Measurements from ENCODE around the gene MAP7D2. TPM values are rescaled to one million over a fixed set of nuclear protein-coding genes. Genes with fewer than 3 reads are reported as not detected.
A peak's percentile ranks its signal among the peaks of the same experiment; 100 is the strongest.

MAP7D2 gene
- polyA plus RNA-seq, 1 donor from 2014 or later: 0.23 TPM

DNA sequence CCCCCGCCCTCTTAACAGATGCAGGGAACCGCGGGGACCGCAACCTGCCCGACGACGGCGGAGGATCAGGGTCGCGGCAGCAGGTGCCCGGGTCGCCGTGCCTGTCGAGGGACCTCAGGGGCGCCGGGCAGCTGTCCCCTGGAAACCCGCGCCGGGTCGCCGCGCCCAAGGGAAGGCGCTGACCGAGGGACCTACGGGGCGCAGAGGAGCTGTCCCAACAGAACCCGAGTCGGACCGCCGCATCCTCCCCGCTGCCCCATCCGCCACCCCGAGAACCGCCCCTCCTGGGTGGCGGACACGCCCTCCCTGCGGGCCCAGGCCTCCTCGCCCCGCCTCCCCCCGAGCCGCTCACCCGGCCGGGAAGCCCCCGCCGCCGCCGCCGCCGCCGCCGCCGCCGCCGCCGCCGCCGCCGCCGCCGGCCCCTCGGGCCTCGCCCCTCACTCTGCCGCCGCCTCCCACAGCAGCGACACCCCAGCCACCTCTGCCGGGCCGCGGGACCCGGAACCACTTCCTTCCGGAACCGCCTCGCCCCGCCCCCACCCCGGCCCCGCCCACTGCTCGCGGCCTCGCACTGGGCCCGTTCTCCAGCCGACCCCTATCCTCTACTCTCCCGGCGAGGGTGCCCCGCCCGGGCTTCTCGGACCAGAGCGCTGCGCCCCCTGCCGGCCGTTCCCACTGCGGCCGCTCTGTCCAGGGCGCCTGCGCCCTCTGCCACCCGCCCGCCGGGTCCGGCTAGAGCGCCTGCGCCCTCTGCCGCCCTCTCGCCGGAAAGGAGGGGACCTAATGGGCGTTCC lies 126.0 kb downstream of the MAP7D2 start, which contains the start of gene BCLAF3:
Gene BCLAF3 (minus strand): TSS at position 506 of the 794 bp plus-strand sequence. CDS start 20,797 bp downstream, outside the sequence.
- peaks cover 2% of the 10 kb centered on the region for H3K36me3 Mint-ChIP-seq
- no peaks in the 10 kb centered on the region for H3K27me3 Mint-ChIP-seq
- peaks cover 8 to 19% (median 17%) of the 10 kb centered on the region in 3 donors for H3K4me1 Mint-ChIP-seq
- H3K4me3 Mint-ChIP-seq: peak within 1 kb of the TSS; percentile 82 to 95 (median 88)
- no peaks in the 10 kb centered on the region for H3K9me3 Mint-ChIP-seq
- H3K27ac Mint-ChIP-seq: peak within 1 kb of the TSS; percentile 74 to 95 (median 92)

DNA sequence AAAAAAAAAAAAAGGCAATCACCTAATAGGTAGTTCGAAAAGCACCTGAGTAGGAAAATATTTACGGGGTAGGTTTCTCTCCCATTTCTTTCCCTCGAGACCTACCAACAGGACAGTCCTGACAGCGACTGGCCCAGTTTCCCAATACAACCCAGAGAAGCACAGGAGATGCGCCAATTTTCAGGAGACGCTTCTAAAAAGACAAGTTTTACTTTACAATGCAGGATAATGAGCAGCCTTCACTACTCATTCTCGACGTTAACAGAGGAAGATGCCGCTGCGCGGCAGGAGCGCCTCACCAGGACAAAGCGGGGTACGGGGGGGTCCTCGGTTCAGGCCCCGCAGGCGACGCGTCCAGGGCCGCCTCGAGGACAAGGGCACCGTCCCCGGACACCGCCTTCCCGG lies 126.6 kb downstream of the MAP7D2 start:
- Mint-ChIP-seq H3K4me1 (peaks cover 8 to 19% (median 17%) of the 10 kb centered on the region in 3 donors), H3K36me3 (peaks cover 2% of the 10 kb centered on the region), H3K4me3 (peak overlapping the region; percentile 82 to 95 (median 87)), H3K9me3 (no peaks in the 10 kb centered on the region), H3K27me3 (no peaks in the 10 kb centered on the region), H3K27ac (peak overlapping the region; percentile 74 to 87 (median 81))

DNA sequence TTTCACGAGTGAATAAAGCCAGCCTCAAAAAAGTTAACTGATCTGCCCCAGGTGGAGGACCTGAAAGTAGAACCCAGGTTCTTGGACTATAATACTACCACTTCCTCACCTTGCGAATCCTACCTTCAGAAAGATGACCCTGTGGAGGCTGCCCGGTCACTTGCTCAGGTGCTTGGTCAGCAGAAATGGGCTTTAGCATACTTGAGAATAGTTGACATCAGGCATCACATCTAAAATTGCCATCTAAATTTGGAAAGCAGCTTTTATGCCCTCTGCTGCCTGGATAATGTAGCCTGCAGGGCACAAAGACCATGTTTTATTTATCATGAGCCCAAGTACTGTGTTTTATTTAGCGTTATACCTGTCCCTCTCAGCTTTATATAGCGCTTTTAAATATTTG lies 128.9 kb downstream of the MAP7D2 start:
- Mint-ChIP-seq H3K27ac (no peak overlapping the region), H3K4me1 (peaks cover 7 to 15% (median 12%) of the 10 kb centered on the region in 3 donors), H3K27me3 (no peaks in the 10 kb centered on the region), H3K4me3 (no peak overlapping the region), H3K9me3 (no peaks in the 10 kb centered on the region), H3K36me3 (peaks cover 2% of the 10 kb centered on the region)

DNA sequence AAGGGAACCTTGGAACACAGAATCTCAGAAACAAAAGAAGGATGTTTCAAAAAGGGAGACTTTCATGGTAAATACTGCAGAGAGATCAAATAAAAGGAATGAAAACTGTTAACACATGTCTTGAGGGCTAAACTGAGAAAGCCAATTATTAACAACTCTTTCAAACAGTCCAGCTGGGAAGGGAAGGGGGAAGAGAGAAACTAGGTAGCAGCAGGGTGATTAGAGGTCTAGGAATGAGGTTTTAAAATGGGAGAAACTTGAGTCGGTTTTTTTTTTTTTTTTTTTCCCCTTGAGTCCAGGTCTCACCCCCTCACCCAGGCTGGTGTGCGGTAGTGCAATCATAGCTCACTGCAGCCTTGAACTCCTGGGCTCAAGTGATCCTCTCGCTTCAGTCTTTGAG lies 130.2 kb downstream of the MAP7D2 start:
- peaks cover 3 to 16% (median 8%) of the 10 kb centered on the region in 3 donors for H3K4me1 Mint-ChIP-seq
- no peaks in the 10 kb centered on the region for H3K27me3 Mint-ChIP-seq
- peak overlapping the region in 1 of 4 donors; percentile 48 for H3K4me3 Mint-ChIP-seq
- peak overlapping the region in 1 of 3 donors; percentile 68 for H3K27ac Mint-ChIP-seq
- no peaks in the 10 kb centered on the region for H3K9me3 Mint-ChIP-seq
- peaks cover 2% of the 10 kb centered on the region for H3K36me3 Mint-ChIP-seq

DNA sequence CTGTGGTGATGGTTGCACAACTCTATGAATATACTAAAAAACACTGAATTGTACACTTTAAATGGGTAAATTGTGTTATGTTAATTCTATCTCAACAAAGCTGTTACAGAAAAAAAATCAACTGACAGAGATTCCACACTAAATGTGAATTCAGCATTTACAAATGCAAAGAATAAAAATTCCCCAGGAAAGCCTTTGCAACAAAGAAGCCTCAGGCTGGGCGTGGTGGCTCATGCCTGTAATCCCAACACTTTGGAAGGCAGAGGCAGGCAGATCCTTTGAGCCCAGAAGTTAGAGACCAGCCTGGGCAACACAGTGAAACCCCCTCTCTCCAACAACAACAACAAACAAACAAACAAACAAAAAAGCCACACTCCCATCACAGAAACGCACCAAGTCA lies 134.8 kb downstream of the MAP7D2 start:
- H3K4me1 Mint-ChIP-seq: peaks cover 5 to 16% (median 6%) of the 10 kb centered on the region in 3 donors
- no peak overlapping the region for H3K27ac Mint-ChIP-seq
- H3K4me3 Mint-ChIP-seq: no peak overlapping the region
- H3K9me3 Mint-ChIP-seq: peaks cover 3 to 5% (median 3%) of the 10 kb centered on the region in 3 donors
- no peaks in the 10 kb centered on the region for H3K27me3 Mint-ChIP-seq
- peaks cover 2% of the 10 kb centered on the region for H3K36me3 Mint-ChIP-seq

DNA sequence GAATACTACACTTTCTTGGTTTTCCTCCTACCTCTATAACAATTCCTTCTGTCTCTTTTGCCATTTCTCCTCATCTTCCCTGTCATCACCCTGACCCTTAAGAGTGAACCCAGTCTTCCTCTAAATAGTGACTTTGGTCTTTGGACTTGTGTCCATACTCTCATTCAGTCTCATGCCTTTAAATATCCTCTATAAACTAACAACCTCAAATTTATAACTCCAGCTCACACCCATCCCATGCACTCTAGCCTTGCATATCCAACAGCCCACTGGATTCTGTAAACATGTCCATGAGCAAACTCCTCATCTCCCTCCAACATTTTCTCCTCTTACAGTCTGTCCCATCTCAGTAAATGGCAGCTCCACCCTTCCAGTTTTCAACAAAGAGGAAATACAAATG lies 140.9 kb downstream of the MAP7D2 start:
- H3K4me3 Mint-ChIP-seq: peak overlapping the region in 1 of 4 donors; percentile 33
- peaks cover 5% of the 10 kb centered on the region for H3K36me3 Mint-ChIP-seq
- H3K4me1 Mint-ChIP-seq: peaks cover 5 to 13% (median 9%) of the 10 kb centered on the region in 3 donors
- H3K9me3 Mint-ChIP-seq: peaks cover 3 to 5% (median 3%) of the 10 kb centered on the region in 3 donors
- no peak overlapping the region for H3K27ac Mint-ChIP-seq
- H3K27me3 Mint-ChIP-seq: no peaks in the 10 kb centered on the region

DNA sequence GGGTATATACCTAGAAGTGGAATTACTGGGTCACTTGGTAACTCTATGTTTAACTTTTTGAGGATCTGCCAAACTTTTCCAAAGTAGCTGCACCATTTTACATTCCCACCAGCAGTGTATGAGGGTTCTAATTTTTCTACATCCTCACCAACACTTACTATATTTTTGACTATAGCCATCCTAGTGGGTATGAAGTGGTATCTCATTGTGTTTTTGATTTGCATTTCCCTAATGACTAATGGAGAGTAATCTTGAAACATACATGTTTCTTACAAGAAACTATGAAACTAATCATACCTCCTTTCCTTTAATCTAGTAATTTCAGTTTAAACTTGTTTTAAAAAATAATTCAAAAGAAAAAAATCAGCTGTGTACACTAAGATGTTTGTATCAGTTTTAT lies 143.7 kb downstream of the MAP7D2 start:
- Mint-ChIP-seq H3K36me3 (peaks cover 8% of the 10 kb centered on the region), H3K27me3 (no peaks in the 10 kb centered on the region), H3K27ac (peak overlapping the region in 1 of 3 donors; percentile 81), H3K9me3 (peaks cover 0 to 3% (median 2%) of the 10 kb centered on the region in 3 donors), H3K4me1 (peaks cover 5 to 9% (median 6%) of the 10 kb centered on the region in 3 donors), H3K4me3 (no peak overlapping the region)

DNA sequence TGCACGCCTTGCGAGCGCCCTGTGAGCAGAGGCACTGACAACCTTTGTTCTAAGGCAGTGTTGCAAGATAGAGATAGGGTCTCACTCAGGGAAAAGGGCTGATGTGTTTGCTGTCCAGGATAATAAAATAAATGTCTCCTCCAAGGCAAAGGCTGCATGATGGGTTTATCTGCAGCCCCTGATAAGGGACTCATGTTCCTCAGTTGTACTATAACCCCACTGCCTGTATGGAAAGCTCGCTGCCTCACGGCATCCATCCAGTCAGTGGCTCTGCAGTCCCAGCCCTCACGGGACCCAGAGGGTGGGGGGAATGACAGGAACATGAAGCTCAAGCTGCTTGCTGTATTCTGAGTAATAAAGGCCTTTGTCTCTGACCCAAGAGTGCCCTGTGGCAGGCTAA lies 148.4 kb downstream of the MAP7D2 start:
- Mint-ChIP-seq H3K4me3 (no peak overlapping the region), H3K4me1 (peaks cover 0 to 1% (median 1%) of the 10 kb centered on the region in 3 donors), H3K27ac (no peak overlapping the region), H3K27me3 (no peaks in the 10 kb centered on the region), H3K36me3 (peaks cover 3% of the 10 kb centered on the region), H3K9me3 (no peaks in the 10 kb centered on the region)

DNA sequence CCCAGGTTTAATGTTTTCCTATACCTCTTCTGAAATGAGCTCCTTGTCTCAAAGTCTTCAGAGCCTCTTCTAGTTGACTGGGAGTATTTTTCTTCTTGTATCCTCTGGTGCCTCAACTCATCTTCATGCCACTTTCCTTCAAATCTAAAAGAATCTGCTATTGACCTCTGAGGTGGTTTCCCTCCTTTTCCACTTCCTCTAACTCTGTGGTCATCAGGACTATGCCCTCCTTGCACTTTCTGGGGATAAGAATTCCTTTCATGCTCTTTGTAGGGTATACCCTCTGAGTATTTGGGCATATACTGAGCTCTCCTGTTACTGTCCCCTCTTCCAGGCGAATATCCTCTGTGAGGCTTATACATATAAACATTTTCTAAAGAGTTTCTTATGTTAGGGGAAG lies 150.7 kb downstream of the MAP7D2 start:
- peaks cover 0 to 1% (median under 1%) of the 10 kb centered on the region in 3 donors for H3K4me1 Mint-ChIP-seq
- peaks cover 3% of the 10 kb centered on the region for H3K36me3 Mint-ChIP-seq
- H3K27ac Mint-ChIP-seq: no peak overlapping the region
- H3K9me3 Mint-ChIP-seq: no peaks in the 10 kb centered on the region
- H3K4me3 Mint-ChIP-seq: no peak overlapping the region
- no peaks in the 10 kb centered on the region for H3K27me3 Mint-ChIP-seq

DNA sequence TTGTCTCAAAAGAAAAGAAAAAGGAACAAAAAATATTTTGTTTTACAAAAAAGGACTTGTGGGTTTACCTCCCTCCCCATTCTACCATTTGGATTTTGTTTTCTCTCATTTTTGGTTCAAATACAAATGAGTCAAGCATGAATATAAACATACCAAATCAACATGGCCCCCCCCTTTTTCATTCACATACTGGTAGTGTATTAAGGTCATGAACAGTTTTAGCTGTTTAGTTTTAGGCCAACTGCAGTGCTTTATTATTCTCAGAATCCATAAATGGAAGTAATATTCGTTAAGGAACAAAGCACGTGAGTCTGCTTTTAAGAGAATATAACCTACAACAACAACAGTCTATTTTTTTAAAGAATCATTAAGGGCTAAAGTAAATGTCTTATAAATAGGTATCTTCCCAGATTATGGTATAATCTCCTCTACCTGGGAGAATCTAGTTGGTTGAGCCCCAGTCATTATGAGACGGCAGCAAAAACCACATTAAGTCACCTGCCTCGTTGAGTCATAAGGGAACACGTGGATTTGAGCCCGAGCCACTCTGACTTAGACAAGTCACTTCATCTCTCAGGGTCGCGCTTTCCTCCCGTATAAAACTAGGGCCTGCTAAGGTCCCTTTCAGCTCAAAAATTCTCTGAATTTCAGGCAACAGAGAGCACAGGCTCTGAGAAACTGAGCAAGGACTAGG lies 152.5 kb downstream of the MAP7D2 start:
- Mint-ChIP-seq H3K36me3 (no peaks in the 10 kb centered on the region), H3K27me3 (no peaks in the 10 kb centered on the region), H3K4me3 (no peak overlapping the region), H3K9me3 (no peaks in the 10 kb centered on the region), H3K4me1 (peaks cover 0 to 2% (median 2%) of the 10 kb centered on the region in 3 donors), H3K27ac (no peak overlapping the region)

DNA sequence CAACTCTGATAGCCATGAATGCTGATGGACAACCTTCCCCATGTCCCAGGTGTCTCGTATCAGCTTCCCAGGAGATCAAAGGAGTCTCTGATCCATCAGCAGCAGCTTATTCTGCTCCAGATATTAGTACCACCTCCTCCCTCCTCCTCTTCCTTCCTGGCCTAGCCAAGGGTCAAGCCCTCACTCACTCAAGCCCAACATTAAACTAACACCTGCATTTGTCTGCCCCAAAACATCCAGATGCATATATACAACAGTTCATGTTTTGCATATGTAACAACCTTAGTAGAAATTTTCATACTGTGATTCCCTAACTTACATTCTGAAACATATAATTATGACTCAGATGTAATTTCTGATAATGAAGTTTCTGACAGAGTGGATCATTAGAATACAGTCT lies 155.8 kb downstream of the MAP7D2 start:
- Mint-ChIP-seq H3K4me3 (no peak overlapping the region), H3K4me1 (peaks cover 0 to 2% (median 2%) of the 10 kb centered on the region in 3 donors)

DNA sequence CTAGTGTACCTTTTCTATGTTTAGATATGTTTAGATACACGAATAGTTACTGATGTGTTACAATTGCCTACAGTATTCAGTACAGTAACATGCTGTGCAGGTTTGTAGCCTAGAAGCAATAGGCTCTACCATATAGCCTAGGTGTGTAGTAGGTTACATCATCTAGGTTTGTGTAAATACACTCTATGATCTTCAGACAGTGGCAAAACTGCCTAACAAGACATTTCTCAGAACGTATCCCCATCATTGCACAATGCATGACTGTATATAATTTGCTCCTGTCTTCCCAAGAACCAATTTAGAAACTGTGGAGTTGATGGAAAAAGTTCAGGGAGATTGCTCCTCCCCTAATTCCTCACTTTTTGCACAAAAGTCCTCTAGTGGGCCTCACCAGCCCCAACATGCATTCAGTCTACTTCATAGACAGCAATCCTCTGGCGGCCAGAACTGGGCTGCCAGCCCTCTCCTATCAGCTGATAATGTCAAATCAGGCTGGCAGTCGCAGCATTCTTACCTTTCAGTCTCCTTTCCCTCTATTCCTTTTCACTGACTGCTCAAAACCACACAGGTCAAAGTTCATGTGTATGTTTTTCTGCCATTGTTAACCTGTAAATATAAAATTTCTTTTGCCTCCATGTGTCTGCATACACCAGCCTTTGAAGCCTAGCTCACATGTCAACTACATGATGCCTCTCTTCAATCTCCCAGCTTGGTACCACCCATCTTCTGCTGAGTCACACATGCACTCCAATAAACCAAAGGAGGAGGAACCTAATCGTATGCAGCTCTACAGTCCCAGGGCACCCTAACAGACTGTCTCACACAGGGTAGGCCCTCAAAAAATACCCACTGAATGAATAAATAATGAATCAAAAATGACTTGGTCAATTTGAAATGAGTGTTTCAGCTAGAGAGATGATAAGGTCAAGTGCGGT lies 157.9 kb downstream of the MAP7D2 start:
- peak overlapping the region in 1 of 3 donors; percentile 6 for H3K27ac Mint-ChIP-seq

More for the DNA sequence above, 155.8 kb downstream of the MAP7D2 start:
- H3K36me3 Mint-ChIP-seq: no peaks in the 10 kb centered on the region
- no peak overlapping the region for H3K27ac Mint-ChIP-seq
- H3K9me3 Mint-ChIP-seq: no peaks in the 10 kb centered on the region
- no peaks in the 10 kb centered on the region for H3K27me3 Mint-ChIP-seq

DNA sequence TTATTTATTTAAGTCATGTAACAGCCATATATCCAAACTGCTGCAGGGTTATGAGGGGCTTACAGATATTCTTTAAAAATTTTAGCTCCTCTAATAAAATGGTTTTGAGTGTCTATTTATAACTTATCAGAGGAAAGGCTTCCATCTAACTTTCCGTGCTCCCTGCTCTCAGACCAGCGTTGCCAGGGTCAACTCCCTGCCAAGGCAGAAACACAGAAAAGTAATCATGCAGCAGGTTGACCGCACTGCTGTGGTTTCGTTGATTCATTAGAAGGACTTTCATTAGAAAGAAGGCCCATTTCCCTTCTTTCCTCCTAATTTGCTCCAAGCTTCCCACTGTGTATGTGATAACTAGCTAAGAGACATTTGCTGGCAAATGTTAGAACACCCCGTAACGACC lies 159.8 kb downstream of the MAP7D2 start:
- Mint-ChIP-seq H3K9me3 (no peaks in the 10 kb centered on the region), H3K4me1 (peaks cover 0 to 2% (median 2%) of the 10 kb centered on the region in 3 donors), H3K4me3 (no peak overlapping the region), H3K27ac (no peak overlapping the region), H3K27me3 (no peaks in the 10 kb centered on the region), H3K36me3 (peaks cover 2% of the 10 kb centered on the region)

More for the DNA sequence above, 157.9 kb downstream of the MAP7D2 start:
- no peak overlapping the region for H3K4me3 Mint-ChIP-seq
- no peaks in the 10 kb centered on the region for H3K27me3 Mint-ChIP-seq
- no peaks in the 10 kb centered on the region for H3K36me3 Mint-ChIP-seq
- H3K9me3 Mint-ChIP-seq: no peaks in the 10 kb centered on the region
- peaks cover 0 to 2% (median 2%) of the 10 kb centered on the region in 3 donors for H3K4me1 Mint-ChIP-seq
